Measurements from ENCODE around the gene TTLL11. TPM values are rescaled to one million over a fixed set of nuclear protein-coding genes. Genes with fewer than 3 reads are reported as not detected.
"Not testable (repeated sequence)": the region's sequence is repeated elsewhere in the genome, so short reads cannot be mapped to it uniquely, and the experiment has no call there.

TTLL11 gene
- total RNA-seq, 1 experiment from 2014 or later: 13.6 TPM

GRCh38 chr9:121800376-121800775 lies 292.7 kb downstream of the TTLL11 start:
- intact Hi-C loops (cut with micrococcal nuclease): no loop called here
- ChIA-PET CTCF (no interaction called here), POLR2A (no interaction called here)
- BruUV-seq (replicated peaks): no TSS peak
- Mint-ChIP-seq H3K27ac (ENCODE audit: low read depth, unreplicated experiment) (no peak overlapping the region), H3K27me3 (ENCODE audit: insufficient read depth, unreplicated experiment) (peaks cover 20% of the 10 kb centered on the region), H3K36me3 (ENCODE audit: insufficient read depth, unreplicated experiment) (no peaks in the 10 kb centered on the region), H3K4me1 (ENCODE audit: insufficient read depth, unreplicated experiment) (no peaks in the 10 kb centered on the region), H3K4me3 (ENCODE audit: unreplicated experiment) (no peak overlapping the region), H3K9me3 (ENCODE audit: unreplicated experiment) (no peaks in the 10 kb centered on the region)
- TF ChIP-seq CTCF (IDR thresholded peaks at IDR 0.05; ENCODE audit: unreplicated experiment): no peak
- DNase-seq (ENCODE audit: unreplicated experiment): no peak

- no peaks in the 10 kb centered on the region for H3K9me3 Mint-ChIP-seq (ENCODE audit: unreplicated experiment)
- no peak for DNase-seq (ENCODE audit: unreplicated experiment)
- no TSS peak for BruUV-seq (replicated peaks)
- H3K4me1 Mint-ChIP-seq (ENCODE audit: insufficient read depth, unreplicated experiment): no peaks in the 10 kb centered on the region
- ChIA-PET POLR2A (no interaction called here), CTCF (interaction anchor here (0.7 kb wide), 1 partner anchor 1197 kb away, joined by 3 read pairs; no protein-coding TSS in a partner anchor)
- H3K27me3 Mint-ChIP-seq (ENCODE audit: insufficient read depth, unreplicated experiment): peaks cover 20% of the 10 kb centered on the region
- H3K27ac Mint-ChIP-seq (ENCODE audit: low read depth, unreplicated experiment): no peak overlapping the region
- intact Hi-C loops (cut with micrococcal nuclease): no loop called here
- no peak for TF ChIP-seq CTCF (IDR thresholded peaks at IDR 0.05; ENCODE audit: unreplicated experiment)
- H3K4me3 Mint-ChIP-seq (ENCODE audit: unreplicated experiment): no peak overlapping the region
- H3K36me3 Mint-ChIP-seq (ENCODE audit: insufficient read depth, unreplicated experiment): no peaks in the 10 kb centered on the region
Observed at GRCh38 chr9:121798941-121799340, 294.2 kb downstream of the TTLL11 start.

- no peak for TF ChIP-seq CTCF (IDR thresholded peaks at IDR 0.05; ENCODE audit: unreplicated experiment)
- ChIA-PET POLR2A (no interaction called here), CTCF (no interaction called here)
- H3K27ac Mint-ChIP-seq (ENCODE audit: low read depth, unreplicated experiment): no peak overlapping the region
- no peaks in the 10 kb centered on the region for H3K9me3 Mint-ChIP-seq (ENCODE audit: unreplicated experiment)
- H3K36me3 Mint-ChIP-seq (ENCODE audit: insufficient read depth, unreplicated experiment): no peaks in the 10 kb centered on the region
- intact Hi-C loops (cut with micrococcal nuclease): no loop called here
- peaks cover 12% of the 10 kb centered on the region for H3K27me3 Mint-ChIP-seq (ENCODE audit: insufficient read depth, unreplicated experiment)
- no TSS peak for BruUV-seq (replicated peaks)
- no peak overlapping the region for H3K4me3 Mint-ChIP-seq (ENCODE audit: unreplicated experiment)
- no peaks in the 10 kb centered on the region for H3K4me1 Mint-ChIP-seq (ENCODE audit: insufficient read depth, unreplicated experiment)
- no peak for DNase-seq (ENCODE audit: unreplicated experiment)
Observed at GRCh38 chr9:121797081-121797480, 296.0 kb downstream of the TTLL11 start.

- H3K27ac Mint-ChIP-seq (ENCODE audit: low read depth, unreplicated experiment); H3K36me3 Mint-ChIP-seq (ENCODE audit: insufficient read depth, unreplicated experiment); POLR2A ChIA-PET; BruUV-seq (replicated peaks); CTCF ChIA-PET; intact Hi-C loops (cut with micrococcal nuclease); H3K9me3 Mint-ChIP-seq (ENCODE audit: unreplicated experiment); H3K4me1 Mint-ChIP-seq (ENCODE audit: insufficient read depth, unreplicated experiment); DNase-seq (ENCODE audit: unreplicated experiment); H3K4me3 Mint-ChIP-seq (ENCODE audit: unreplicated experiment): not testable (repeated sequence)
- H3K27me3 Mint-ChIP-seq (ENCODE audit: insufficient read depth, unreplicated experiment): peaks cover 15% of the 10 kb centered on the region
Observed at GRCh38 chr9:121794334-121794733, 298.8 kb downstream of the TTLL11 start.

GRCh38 chr9:121792476-121792875 lies 300.6 kb downstream of the TTLL11 start:
- H3K4me3 Mint-ChIP-seq (ENCODE audit: unreplicated experiment); CTCF ChIA-PET; DNase-seq (ENCODE audit: unreplicated experiment); H3K36me3 Mint-ChIP-seq (ENCODE audit: insufficient read depth, unreplicated experiment); H3K27ac Mint-ChIP-seq (ENCODE audit: low read depth, unreplicated experiment); POLR2A ChIA-PET; BruUV-seq (replicated peaks); H3K4me1 Mint-ChIP-seq (ENCODE audit: insufficient read depth, unreplicated experiment); H3K9me3 Mint-ChIP-seq (ENCODE audit: unreplicated experiment); intact Hi-C loops (cut with micrococcal nuclease): not testable (repeated sequence)
- peaks cover 15% of the 10 kb centered on the region for H3K27me3 Mint-ChIP-seq (ENCODE audit: insufficient read depth, unreplicated experiment)
